Pancreas (tissue), 8 donors: ENCODE results near the gene DEFB108B. TPM values are rescaled to one million over a fixed set of nuclear protein-coding genes. Genes with fewer than 3 reads are reported as not detected.

Experiments used
- polyA plus RNA-seq, 2 donors: library from polyadenylated mRNA; stranded (reverse); fragments of 200-250 nt; gene quantifications; one replicate each; pipeline ENCODE4 v1.2.3, GENCODE V29; 2013
- total RNA-seq, 6 donors: library from RNA; stranded (reverse); fragmentation: NEBNext Ultra II Directional in 4 of 6; extraction: Animal tissue kit (Norgen Biotek cat#: 25700) in 4 of 6; gene quantifications; one replicate each; pipeline versions ENCODE4 v1.2.1 to v1.2.4, GENCODE V29; 2021 to 2023
- donor health status: healthy with polysubstance abuse.
- donor health status: DM: no; HTN: no; CAD: no; lungs with moderate emphysema.
- donor health status: DM: no; HTN: no; CAD: no.
- donor health status: Bipolar disorder and iron deficiency.
- donor health status: DM: yes; HTN: yes; CAD: no.
- donor health status: DM: no; HTN: no; CAD: no.
- donor health status: DM: no; HTN: no; CAD: no.
- donor health status: DM: yes; HTN: yes; CAD: no.

DEFB108B gene
- total and polyA plus RNA-seq, 8 donors: not detected

Other genes starting within 250 kb of the DEFB108B start
- not detected for gene DEFB131B, start 45.3 kb downstream of the DEFB108B start, total RNA-seq
- not detected for gene DEFB131B, start 45.3 kb downstream of the DEFB108B start, polyA plus RNA-seq
- 1 to 10 TPM; 2.5 to 6.4 (median 4.3) TPM for gene XNDC1N, start 95.4 kb downstream of the DEFB108B start, total RNA-seq
- 1 to 10 TPM; 2.1 to 3.8 TPM for gene XNDC1N, start 95.4 kb downstream of the DEFB108B start, polyA plus RNA-seq
- gene RNF121, start 95.8 kb downstream of the DEFB108B start, total RNA-seq: 10 to 100 TPM; 12.3 to 20.7 (median 13.8) TPM
- gene RNF121, start 95.8 kb downstream of the DEFB108B start, polyA plus RNA-seq: 10 to 100 TPM; 10.9 to 14.4 TPM
- gene IL18BP, start 165.7 kb downstream of the DEFB108B start, total RNA-seq: 1 to 10 TPM; 2.3 to 5.2 (median 3.4) TPM
- gene IL18BP, start 165.7 kb downstream of the DEFB108B start, polyA plus RNA-seq: 1 to 10 TPM; 6.5 to 7.8 TPM
- gene NUMA1, start 247.3 kb downstream of the DEFB108B start, total RNA-seq: 100 to 1,000 TPM in 1 of 6 donors, 10 to 100 TPM in 5; 68.8 to 138 (median 96.9) TPM
- 100 to 1,000 TPM; 185 to 216 TPM for gene NUMA1, start 247.3 kb downstream of the DEFB108B start, polyA plus RNA-seq
- gene LRRC51, start 247.7 kb downstream of the DEFB108B start, total RNA-seq: 1 to 10 TPM; 3.2 to 8.3 (median 4.9) TPM
- gene LRRC51, start 247.7 kb downstream of the DEFB108B start, polyA plus RNA-seq: 1 to 10 TPM; 2.9 to 9.4 TPM